ENCODE measurements around the gene GRID1. TPM values are rescaled to one million over a fixed set of nuclear protein-coding genes. Genes with fewer than 3 reads are reported as not detected.

The GRID1 gene
- total RNA-seq, 3 donors from 2014 or later = 0.61 to 1.9 (median 0.87) TPM

- no peak for DNase-seq
Observed at GRCh38 chr10:86269332-86269731, 97.3 kb downstream of the GRID1 start.

DNA sequence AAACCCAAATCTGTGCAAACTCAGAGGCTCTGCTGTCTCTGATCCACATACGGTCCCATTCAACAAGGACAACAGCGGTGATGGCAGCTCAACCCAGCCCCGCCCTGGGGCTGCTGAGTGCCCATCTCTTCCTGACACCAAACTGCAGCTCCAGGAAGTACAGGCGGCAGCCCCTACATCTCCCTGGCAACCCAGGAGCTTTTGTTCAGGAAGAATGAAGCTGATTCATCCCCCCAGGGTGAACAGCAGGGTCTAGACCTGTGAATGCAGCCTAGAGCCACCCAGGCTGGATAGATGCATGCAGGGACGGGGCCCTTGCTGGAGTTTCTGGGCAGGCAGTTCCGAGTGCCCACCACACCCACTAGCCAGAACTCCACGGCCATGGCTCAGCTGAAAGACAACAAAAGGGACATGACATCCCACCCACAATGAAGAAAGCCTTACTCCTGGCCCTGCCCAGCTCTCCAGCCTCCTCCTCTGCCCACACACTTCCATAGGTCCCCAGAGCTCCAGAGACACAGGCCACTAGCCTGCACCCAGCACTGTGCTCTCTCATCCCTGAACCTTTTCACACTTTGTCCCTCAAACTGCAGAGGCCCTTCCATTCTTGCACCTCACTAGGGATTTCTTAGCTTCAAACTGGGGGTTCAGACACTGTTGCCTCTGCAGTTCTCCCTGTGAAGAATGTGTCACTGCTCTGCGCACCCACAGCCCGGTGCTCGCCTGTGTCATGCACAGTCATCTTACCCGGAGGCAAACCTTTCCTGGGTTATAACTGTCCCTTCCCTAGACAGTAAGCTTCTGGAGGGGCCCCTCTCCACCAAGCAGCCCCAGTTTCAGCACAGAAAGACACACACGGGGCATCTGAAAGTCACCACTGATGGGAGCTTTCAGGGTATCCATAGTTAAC is 99.1 kb downstream of the GRID1 start:
- ATAC-seq (no peak), DNase-seq (no peak)
- H3K9me3 ChIP-seq = no peaks in the 10 kb centered on the region
- intact Hi-C loops (cut with DNase I, micrococcal nuclease) = no loop called here
- no peak overlapping the region for H3K4me3 ChIP-seq
- H3K36me3 ChIP-seq (ENCODE audit: low read depth) = no peaks in the 10 kb centered on the region
- TF ChIP-seq, protein P1, sequence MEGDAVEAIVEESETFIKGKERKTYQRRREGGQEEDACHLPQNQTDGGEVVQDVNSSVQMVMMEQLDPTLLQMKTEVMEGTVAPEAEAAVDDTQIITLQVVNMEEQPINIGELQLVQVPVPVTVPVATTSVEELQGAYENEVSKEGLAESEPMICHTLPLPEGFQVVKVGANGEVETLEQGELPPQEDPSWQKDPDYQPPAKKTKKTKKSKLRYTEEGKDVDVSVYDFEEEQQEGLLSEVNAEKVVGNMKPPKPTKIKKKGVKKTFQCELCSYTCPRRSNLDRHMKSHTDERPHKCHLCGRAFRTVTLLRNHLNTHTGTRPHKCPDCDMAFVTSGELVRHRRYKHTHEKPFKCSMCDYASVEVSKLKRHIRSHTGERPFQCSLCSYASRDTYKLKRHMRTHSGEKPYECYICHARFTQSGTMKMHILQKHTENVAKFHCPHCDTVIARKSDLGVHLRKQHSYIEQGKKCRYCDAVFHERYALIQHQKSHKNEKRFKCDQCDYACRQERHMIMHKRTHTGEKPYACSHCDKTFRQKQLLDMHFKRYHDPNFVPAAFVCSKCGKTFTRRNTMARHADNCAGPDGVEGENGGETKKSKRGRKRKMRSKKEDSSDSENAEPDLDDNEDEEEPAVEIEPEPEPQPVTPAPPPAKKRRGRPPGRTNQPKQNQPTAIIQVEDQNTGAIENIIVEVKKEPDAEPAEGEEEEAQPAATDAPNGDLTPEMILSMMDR (IDR thresholded peaks at IDR 0.05) = no peak
- H3K4me1 ChIP-seq (ENCODE audit: low read depth) = no peaks in the 10 kb centered on the region

More at GRCh38 chr10:86269332-86269731, 97.3 kb downstream of the GRID1 start:
- intact Hi-C loops (cut with DNase I, micrococcal nuclease) = no loop called here
- TF ChIP-seq, protein P1 (IDR thresholded peaks at IDR 0.05) = no peak
- no peaks in the 10 kb centered on the region for H3K9me3 ChIP-seq
- ATAC-seq = no peak
- H3K4me3 ChIP-seq = no peak overlapping the region
- no peaks in the 10 kb centered on the region for H3K4me1 ChIP-seq (ENCODE audit: low read depth)
- no peaks in the 10 kb centered on the region for H3K36me3 ChIP-seq (ENCODE audit: low read depth)

- no peak for DNase-seq
- no peak for ATAC-seq
- H3K9me3 ChIP-seq = no peaks in the 10 kb centered on the region
- no peak overlapping the region for H3K4me3 ChIP-seq
- H3K4me1 ChIP-seq (ENCODE audit: low read depth) = no peaks in the 10 kb centered on the region
- TF ChIP-seq, protein P1 (IDR thresholded peaks at IDR 0.05) = no peak
- intact Hi-C loops (cut with DNase I, micrococcal nuclease) = no loop called here
- no peaks in the 10 kb centered on the region for H3K36me3 ChIP-seq (ENCODE audit: low read depth)
Observed at GRCh38 chr10:86266446-86267242, 100.0 kb downstream of the GRID1 start.

- no peak overlapping the region for H3K4me3 ChIP-seq
- ATAC-seq = no peak
- H3K9me3 ChIP-seq = no peaks in the 10 kb centered on the region
- intact Hi-C loops (cut with DNase I, micrococcal nuclease) = no loop called here
- TF ChIP-seq, protein P1 (IDR thresholded peaks at IDR 0.05) = no peak
- no peaks in the 10 kb centered on the region for H3K36me3 ChIP-seq (ENCODE audit: low read depth)
- no peaks in the 10 kb centered on the region for H3K4me1 ChIP-seq (ENCODE audit: low read depth)
- DNase-seq = no peak
Observed at GRCh38 chr10:86265895-86266259, 100.7 kb downstream of the GRID1 start.

- H3K36me3 ChIP-seq (ENCODE audit: low read depth) = no peaks in the 10 kb centered on the region
- ATAC-seq (no peak), DNase-seq (no peak)
- H3K4me3 ChIP-seq = no peak overlapping the region
- intact Hi-C loops (cut with DNase I, micrococcal nuclease) = no loop called here
- H3K4me1 ChIP-seq (ENCODE audit: low read depth) = no peaks in the 10 kb centered on the region
- TF ChIP-seq, protein P1 (IDR thresholded peaks at IDR 0.05) = no peak
- no peaks in the 10 kb centered on the region for H3K9me3 ChIP-seq
Observed at GRCh38 chr10:86265236-86265894, 101.2 kb downstream of the GRID1 start.
